ENCODE results near the gene VSIG2.

DNA sequence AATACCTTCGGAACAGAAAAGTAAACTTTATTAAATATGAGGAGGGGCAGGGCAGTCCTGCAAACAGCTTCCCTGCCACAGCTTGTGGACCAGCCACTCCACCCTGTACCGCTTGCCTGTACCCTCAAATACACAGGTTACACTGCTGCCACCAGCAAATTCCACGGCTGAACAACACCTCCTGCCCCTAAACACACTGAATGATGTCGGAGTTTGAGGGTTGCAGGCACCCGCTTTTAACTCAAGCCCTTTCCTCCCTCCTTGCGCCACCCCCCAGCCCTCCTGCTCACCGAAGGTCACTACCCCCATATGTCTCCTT lies 4.0 kb downstream of the VSIG2 start:
- TF ChIP-seq EZH2 (IDR thresholded peaks at IDR 0.05; ENCODE audit: low read depth, unreplicated experiment) (peak; percentile 49), POLR2AphosphoS5 (IDR thresholded peaks at IDR 0.05; ENCODE audit: low read depth) (no peak), CREB1 (CRISPR knock-in tag; IDR thresholded peaks at IDR 0.05; ENCODE audit: low read depth) (no peak), JUNB (IDR thresholded peaks at IDR 0.05; ENCODE audit: unreplicated experiment) (no peak)
- TF ChIP-seq, protein P1, sequence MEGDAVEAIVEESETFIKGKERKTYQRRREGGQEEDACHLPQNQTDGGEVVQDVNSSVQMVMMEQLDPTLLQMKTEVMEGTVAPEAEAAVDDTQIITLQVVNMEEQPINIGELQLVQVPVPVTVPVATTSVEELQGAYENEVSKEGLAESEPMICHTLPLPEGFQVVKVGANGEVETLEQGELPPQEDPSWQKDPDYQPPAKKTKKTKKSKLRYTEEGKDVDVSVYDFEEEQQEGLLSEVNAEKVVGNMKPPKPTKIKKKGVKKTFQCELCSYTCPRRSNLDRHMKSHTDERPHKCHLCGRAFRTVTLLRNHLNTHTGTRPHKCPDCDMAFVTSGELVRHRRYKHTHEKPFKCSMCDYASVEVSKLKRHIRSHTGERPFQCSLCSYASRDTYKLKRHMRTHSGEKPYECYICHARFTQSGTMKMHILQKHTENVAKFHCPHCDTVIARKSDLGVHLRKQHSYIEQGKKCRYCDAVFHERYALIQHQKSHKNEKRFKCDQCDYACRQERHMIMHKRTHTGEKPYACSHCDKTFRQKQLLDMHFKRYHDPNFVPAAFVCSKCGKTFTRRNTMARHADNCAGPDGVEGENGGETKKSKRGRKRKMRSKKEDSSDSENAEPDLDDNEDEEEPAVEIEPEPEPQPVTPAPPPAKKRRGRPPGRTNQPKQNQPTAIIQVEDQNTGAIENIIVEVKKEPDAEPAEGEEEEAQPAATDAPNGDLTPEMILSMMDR (conservative IDR thresholded peaks at IDR 0.05; ENCODE audit: low read depth in 2 of 2), result no peak
- TF ChIP-seq, protein P2, sequence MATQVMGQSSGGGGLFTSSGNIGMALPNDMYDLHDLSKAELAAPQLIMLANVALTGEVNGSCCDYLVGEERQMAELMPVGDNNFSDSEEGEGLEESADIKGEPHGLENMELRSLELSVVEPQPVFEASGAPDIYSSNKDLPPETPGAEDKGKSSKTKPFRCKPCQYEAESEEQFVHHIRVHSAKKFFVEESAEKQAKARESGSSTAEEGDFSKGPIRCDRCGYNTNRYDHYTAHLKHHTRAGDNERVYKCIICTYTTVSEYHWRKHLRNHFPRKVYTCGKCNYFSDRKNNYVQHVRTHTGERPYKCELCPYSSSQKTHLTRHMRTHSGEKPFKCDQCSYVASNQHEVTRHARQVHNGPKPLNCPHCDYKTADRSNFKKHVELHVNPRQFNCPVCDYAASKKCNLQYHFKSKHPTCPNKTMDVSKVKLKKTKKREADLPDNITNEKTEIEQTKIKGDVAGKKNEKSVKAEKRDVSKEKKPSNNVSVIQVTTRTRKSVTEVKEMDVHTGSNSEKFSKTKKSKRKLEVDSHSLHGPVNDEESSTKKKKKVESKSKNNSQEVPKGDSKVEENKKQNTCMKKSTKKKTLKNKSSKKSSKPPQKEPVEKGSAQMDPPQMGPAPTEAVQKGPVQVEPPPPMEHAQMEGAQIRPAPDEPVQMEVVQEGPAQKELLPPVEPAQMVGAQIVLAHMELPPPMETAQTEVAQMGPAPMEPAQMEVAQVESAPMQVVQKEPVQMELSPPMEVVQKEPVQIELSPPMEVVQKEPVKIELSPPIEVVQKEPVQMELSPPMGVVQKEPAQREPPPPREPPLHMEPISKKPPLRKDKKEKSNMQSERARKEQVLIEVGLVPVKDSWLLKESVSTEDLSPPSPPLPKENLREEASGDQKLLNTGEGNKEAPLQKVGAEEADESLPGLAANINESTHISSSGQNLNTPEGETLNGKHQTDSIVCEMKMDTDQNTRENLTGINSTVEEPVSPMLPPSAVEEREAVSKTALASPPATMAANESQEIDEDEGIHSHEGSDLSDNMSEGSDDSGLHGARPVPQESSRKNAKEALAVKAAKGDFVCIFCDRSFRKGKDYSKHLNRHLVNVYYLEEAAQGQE (IDR thresholded peaks at IDR 0.05; ENCODE audit: unreplicated experiment), result no peak

All from GM23338 (cell line).